H1 (cell line): ENCODE data around the gene TTC33. TPM values are rescaled to one million over a fixed set of nuclear protein-coding genes. Genes with fewer than 3 reads are reported as not detected.

Experiments
- CHD7 ChIP-seq: fragments of 300-600 bp; sonication (generic); IDR thresholded peaks from 2 replicates; pipeline ENCODE4 v1.7.1; 2012; ENCODE audit warnings: low read length, moderate library complexity, mild to moderate bottlenecking, inconsistent platforms; ENCODE audit not compliant: insufficient replicate concordance
- EGR1 ChIP-seq: IDR thresholded peaks from 2 replicates; pipeline ENCODE4 v1.6.1; 2011; ENCODE audit warnings: low read depth, low read length, borderline replicate concordance
- RXRA ChIP-seq: IDR thresholded peaks from 2 replicates; pipeline ENCODE4 v1.6.1; 2011; ENCODE audit warnings: low read depth, mild to moderate bottlenecking, low read length, moderate library complexity; ENCODE audit not compliant: insufficient read depth
- polyA plus RNA-seq, 7 experiments: library from polyadenylated mRNA; depleted of rRNA in 3 of 7; stranded (reverse) in 5 of 7; unstranded in 2 of 7; fragments of >200 nt in 5 of 7; fragments of 200-250 nt in 2 of 7; gene quantifications; 1 replicate in 5 of 7; 2 replicates in 1 of 7; 4 replicates in 1 of 7; pipeline versions ENCODE4 v1.2.1 to v1.2.3, GENCODE V29; 2011 to 2013; ENCODE audit warnings: missing spikeins in 2 of 7, mixed read lengths in 2 of 7
- total RNA-seq: library from RNA; stranded (reverse); fragmentation: NEBNext Ultra II Directional; extraction: Animal tissue kit (Norgen Biotek cat#: 25700); gene quantifications from 2 replicates; pipeline ENCODE4 v1.2.1, GENCODE V29; 2021

Gene TTC33
- total and polyA plus RNA-seq, 2 of the 8 experiments (the other 6 are each of a cell fraction or from before 2014, with no cell fraction given): 1.2 to 12.6 TPM

- TF ChIP-seq CHD7 (no peak), EGR1 (no peak), RXRA (no peak)
Measured at GRCh38 chr5:40689438-40689837, 66.3 kb downstream of the TTC33 start (continued).
